Endodermal cell (in vitro differentiated cells): ENCODE measurements around the gene STAT2. TPM values are rescaled to one million over a fixed set of nuclear protein-coding genes. Genes with fewer than 3 reads are reported as not detected.
"Not testable (repeated sequence)": the region's sequence is repeated elsewhere in the genome, so short reads cannot be mapped to it uniquely, and the experiment has no call there.

Experiments used
- DNase-seq: peaks from one replicate; pipeline ENCODE4 v3.0.0-alpha.2; 2017
- H3K27ac ChIP-seq: 2 replicates; pipeline ENCODE4 v1.5.1; 2013; ENCODE audit warnings: mild to moderate bottlenecking, low read depth, low read length, moderate library complexity
- H3K27me3 ChIP-seq: 2 replicates; pipeline ENCODE4 v1.6.1; 2013; ENCODE audit warnings: mild to moderate bottlenecking, low read length, moderate library complexity; ENCODE audit not compliant: insufficient read depth, control insufficient read depth, poor library complexity, severe bottlenecking
- H3K36me3 ChIP-seq: 2 replicates; pipeline ENCODE4 v1.7.0; 2013; ENCODE audit warnings: mild to moderate bottlenecking, low read length, moderate library complexity; ENCODE audit not compliant: control insufficient read depth, insufficient read depth
- H3K4me1 ChIP-seq: one replicate; pipeline ENCODE4 v1.7.0; 2013; ENCODE audit warnings: low read length; ENCODE audit not compliant: control insufficient read depth, insufficient read depth
- H3K4me3 ChIP-seq: 2 replicates; pipeline ENCODE4 v1.5.1; 2013; ENCODE audit warnings: mild to moderate bottlenecking, low read length, moderate library complexity
- H3K9ac ChIP-seq: 2 replicates; pipeline ENCODE4 v1.6.1; 2013; ENCODE audit warnings: mild to moderate bottlenecking, low read length, moderate library complexity; ENCODE audit not compliant: poor library complexity, severe bottlenecking; ENCODE audit errors: extremely low read depth
- H3K9me3 ChIP-seq: 2 replicates; pipeline ENCODE4 v1.6.1; 2013; ENCODE audit warnings: mild to moderate bottlenecking, low read length, moderate library complexity; ENCODE audit not compliant: control insufficient read depth
- H3K27ac Mint-ChIP-seq: 2 replicates; pipeline ENCODE4 v1.8.0; 2020; ENCODE audit warnings: mixed read lengths
- H3K27me3 Mint-ChIP-seq: 2 replicates; pipeline ENCODE4 v1.8.0; 2021; ENCODE audit warnings: mild to moderate bottlenecking, mixed read lengths; ENCODE audit not compliant: insufficient read depth
- H3K36me3 Mint-ChIP-seq: 2 replicates; pipeline ENCODE4 v1.8.0; 2020; ENCODE audit warnings: low read depth, mixed read lengths
- H3K4me1 Mint-ChIP-seq: 2 replicates; pipeline ENCODE4 v1.8.0; 2020; ENCODE audit warnings: mixed read lengths
- H3K4me3 Mint-ChIP-seq: 2 replicates; pipeline ENCODE4 v1.8.0; 2020; ENCODE audit warnings: mild to moderate bottlenecking, moderate library complexity, mixed read lengths
- H3K9me3 Mint-ChIP-seq: 2 replicates; pipeline ENCODE4 v1.8.0; 2020; ENCODE audit warnings: mild to moderate bottlenecking, mixed read lengths
- WGBS, 2 experiments: methylation state at CpG; one replicate each; pipeline versions ENCODE4 v1.1.5 to v1.1.7; 2013; ENCODE audit warnings: missing lambda C conversion rate in 2 of 2, mixed read lengths in 1 of 2; ENCODE audit not compliant: insufficient coverage in 1 of 2, insufficient read length in 1 of 2; 5-methylcytosine and 5-hydroxymethylcytosine counted together
- total RNA-seq, 2 donors: library from RNA; stranded (reverse); fragmentation: NEBNext Ultra II Directional in 1 of 2; extraction: Animal tissue kit (Norgen Biotek cat#: 25700) in 1 of 2; gene quantifications; 2 replicates in 1 of 2; 3 replicates in 1 of 2; pipeline ENCODE4 v1.2.1, GENCODE V29; 2021
- TF ChIP-seq, protein P1 (sequence below): fragments of 200-600 bp; sonication (generic); conservative IDR thresholded peaks from 2 replicates; pipeline ENCODE4 v1.5.0; 2021; ENCODE audit warnings: antibody characterized with exemption, mild to moderate bottlenecking

The STAT2 gene
- total RNA-seq, 2 donors from 2014 or later = 107 to 112 TPM

DNA sequence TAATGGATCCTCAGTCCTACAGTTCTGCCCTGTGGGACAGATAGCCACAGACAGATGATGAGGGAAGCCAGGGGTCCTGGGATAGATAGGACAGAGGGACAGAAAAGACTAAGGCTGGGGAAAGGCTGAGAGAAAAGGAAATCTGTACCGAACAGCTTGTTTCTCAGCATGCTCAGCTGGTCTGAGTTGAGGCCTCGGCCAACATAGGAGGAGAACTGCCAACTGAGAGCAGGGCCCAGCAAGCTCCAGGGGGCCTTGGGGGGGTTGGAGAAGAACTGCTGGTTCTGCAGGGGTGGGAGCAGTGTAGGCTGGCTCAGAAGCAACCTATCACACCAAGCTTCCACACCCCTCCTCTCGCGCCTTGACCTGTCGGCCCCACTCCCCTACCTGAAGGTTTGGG, 11.1 kb downstream of the STAT2 start:
- Mint-ChIP-seq H3K9me3 (no peaks in the 10 kb centered on the region), H3K4me3 (no peak overlapping the region), H3K36me3 (peaks cover 68% of the 10 kb centered on the region), H3K4me1 (no peaks in the 10 kb centered on the region), H3K27me3 (no peaks in the 10 kb centered on the region), H3K27ac (no peak overlapping the region)
- H3K9ac ChIP-seq = no peak overlapping the region
- H3K4me3 ChIP-seq = no peak overlapping the region
- no peaks in the 10 kb centered on the region for H3K9me3 ChIP-seq
- H3K4me1 ChIP-seq = no peaks in the 10 kb centered on the region
- WGBS, 2 experiments = 95 to 100% methylated on average over 2 to 5 of the region's 5 CpGs
- DNase-seq = no peak
- H3K36me3 ChIP-seq = peaks cover 73% of the 10 kb centered on the region
- TF ChIP-seq, protein P1, sequence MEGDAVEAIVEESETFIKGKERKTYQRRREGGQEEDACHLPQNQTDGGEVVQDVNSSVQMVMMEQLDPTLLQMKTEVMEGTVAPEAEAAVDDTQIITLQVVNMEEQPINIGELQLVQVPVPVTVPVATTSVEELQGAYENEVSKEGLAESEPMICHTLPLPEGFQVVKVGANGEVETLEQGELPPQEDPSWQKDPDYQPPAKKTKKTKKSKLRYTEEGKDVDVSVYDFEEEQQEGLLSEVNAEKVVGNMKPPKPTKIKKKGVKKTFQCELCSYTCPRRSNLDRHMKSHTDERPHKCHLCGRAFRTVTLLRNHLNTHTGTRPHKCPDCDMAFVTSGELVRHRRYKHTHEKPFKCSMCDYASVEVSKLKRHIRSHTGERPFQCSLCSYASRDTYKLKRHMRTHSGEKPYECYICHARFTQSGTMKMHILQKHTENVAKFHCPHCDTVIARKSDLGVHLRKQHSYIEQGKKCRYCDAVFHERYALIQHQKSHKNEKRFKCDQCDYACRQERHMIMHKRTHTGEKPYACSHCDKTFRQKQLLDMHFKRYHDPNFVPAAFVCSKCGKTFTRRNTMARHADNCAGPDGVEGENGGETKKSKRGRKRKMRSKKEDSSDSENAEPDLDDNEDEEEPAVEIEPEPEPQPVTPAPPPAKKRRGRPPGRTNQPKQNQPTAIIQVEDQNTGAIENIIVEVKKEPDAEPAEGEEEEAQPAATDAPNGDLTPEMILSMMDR = no peak
- no peak overlapping the region for H3K27ac ChIP-seq
- H3K27me3 ChIP-seq = no peaks in the 10 kb centered on the region

- H3K4me3 Mint-ChIP-seq, H3K27ac ChIP-seq, H3K27me3 Mint-ChIP-seq, DNase-seq, H3K9me3 Mint-ChIP-seq, H3K4me1 ChIP-seq, H3K4me3 ChIP-seq, H3K9ac ChIP-seq, H3K27me3 ChIP-seq, H3K9me3 ChIP-seq, H3K4me1 Mint-ChIP-seq: not testable (repeated sequence)
- H3K27ac Mint-ChIP-seq = peak overlapping the region; percentile 72
- H3K36me3 Mint-ChIP-seq = peaks cover 76% of the 10 kb centered on the region
- peaks cover 76% of the 10 kb centered on the region for H3K36me3 ChIP-seq
- WGBS, 2 experiments = 91 to 92% methylated on average over 7 to 9 of the region's 9 CpGs
Observed at GRCh38 chr12:56347255-56347654, 12.7 kb downstream of the STAT2 start.

DNA sequence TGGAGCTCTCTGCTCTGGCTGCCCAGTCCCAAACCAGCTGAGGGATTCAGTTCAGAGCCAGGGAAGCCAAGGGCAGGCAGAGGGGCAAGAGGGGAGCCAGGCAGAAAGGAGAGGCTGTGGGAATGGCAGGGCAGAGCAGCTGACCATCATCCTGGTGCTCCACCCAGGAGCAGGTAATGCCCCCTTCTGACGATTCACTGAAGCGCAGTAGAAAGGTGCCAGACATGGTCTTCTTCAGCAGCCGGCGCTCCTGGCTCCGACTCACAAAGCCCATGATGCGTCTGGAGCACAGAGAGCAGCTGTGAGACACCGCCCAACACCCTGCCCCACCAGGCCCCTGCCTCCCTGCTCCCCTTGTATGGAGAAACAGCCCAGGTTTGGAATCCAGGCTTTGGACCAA, 13.2 kb downstream of the STAT2 start:
- 92% methylated on average over 6 to 7 of the region's 7 CpGs for WGBS, 2 experiments
- H3K9me3 ChIP-seq = no peaks in the 10 kb centered on the region
- H3K4me1 Mint-ChIP-seq = no peaks in the 10 kb centered on the region
- H3K27ac ChIP-seq = no peak overlapping the region
- no peak overlapping the region for H3K4me3 ChIP-seq
- no peak overlapping the region for H3K9ac ChIP-seq
- peak overlapping the region; percentile 72 for H3K27ac Mint-ChIP-seq
- H3K36me3 ChIP-seq = peaks cover 77% of the 10 kb centered on the region
- peak; percentile 86 for DNase-seq
- TF ChIP-seq, protein P1 = peak; percentile 56
- H3K4me3 Mint-ChIP-seq = no peak overlapping the region
- H3K27me3 ChIP-seq = no peaks in the 10 kb centered on the region
- H3K36me3 Mint-ChIP-seq = peaks cover 76% of the 10 kb centered on the region
- no peaks in the 10 kb centered on the region for H3K4me1 ChIP-seq
- no peaks in the 10 kb centered on the region for H3K9me3 Mint-ChIP-seq
- H3K27me3 Mint-ChIP-seq = no peaks in the 10 kb centered on the region

DNA sequence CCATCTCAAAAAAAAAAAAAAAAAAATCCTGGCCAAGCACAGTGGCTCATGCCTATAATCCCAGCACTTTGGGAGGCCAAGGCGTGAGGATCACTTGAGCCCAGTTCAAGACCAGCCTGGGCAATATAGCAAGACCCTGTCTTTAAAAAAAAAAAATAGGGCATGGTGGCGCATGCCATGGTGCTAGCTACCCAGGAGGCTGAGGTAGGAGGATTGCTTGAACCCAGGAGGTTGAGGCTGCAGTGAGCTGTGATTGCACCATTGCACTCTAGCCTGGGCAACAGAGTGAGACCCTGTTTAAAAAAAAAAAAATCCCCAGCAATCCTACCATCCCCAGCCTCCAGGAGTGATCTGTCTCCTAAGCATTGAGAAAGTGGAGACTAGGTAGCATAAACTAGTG, 17.6 kb downstream of the STAT2 start:
- H3K27me3 ChIP-seq, H3K9ac ChIP-seq, H3K4me3 ChIP-seq, H3K4me3 Mint-ChIP-seq, H3K4me1 ChIP-seq, H3K9me3 Mint-ChIP-seq, H3K27ac ChIP-seq, H3K27me3 Mint-ChIP-seq, H3K27ac Mint-ChIP-seq, DNase-seq, H3K9me3 ChIP-seq: not testable (repeated sequence)
- H3K36me3 Mint-ChIP-seq = peaks cover 38% of the 10 kb centered on the region
- 93 to 96% methylated on average over 2 of the region's 2 CpGs for WGBS, 2 experiments
- peaks cover 15% of the 10 kb centered on the region for H3K4me1 Mint-ChIP-seq
- H3K36me3 ChIP-seq = peaks cover 40% of the 10 kb centered on the region
